ENCODE data around the gene ACKR2. TPM values are rescaled to one million over a fixed set of nuclear protein-coding genes. Genes with fewer than 3 reads are reported as not detected.

The ACKR2 gene
- total RNA-seq, 1 donor from 2014 or later, result 0.64 TPM

- Mint-ChIP-seq H3K9me3 (ENCODE audit: unreplicated experiment) (no peaks in the 10 kb centered on the region), H3K4me3 (ENCODE audit: unreplicated experiment) (no peak overlapping the region), H3K4me1 (ENCODE audit: low read depth, unreplicated experiment) (no peaks in the 10 kb centered on the region), H3K27ac (ENCODE audit: unreplicated experiment) (no peak overlapping the region), H3K36me3 (ENCODE audit: unreplicated experiment) (no peaks in the 10 kb centered on the region), H3K27me3 (ENCODE audit: unreplicated experiment) (peaks cover 2% of the 10 kb centered on the region)
- DNase-seq, result no peak
- TF ChIP-seq CTCF (IDR thresholded peaks at IDR 0.05; ENCODE audit: partially characterized antibody, unreplicated experiment), result no peak
These were observed 44.6 kb downstream of the ACKR2 start for GRCh38 chr3:42853739-42854302.

- no peaks in the 10 kb centered on the region for H3K4me1 Mint-ChIP-seq (ENCODE audit: low read depth, unreplicated experiment)
- no peak overlapping the region for H3K27ac Mint-ChIP-seq (ENCODE audit: unreplicated experiment)
- no peaks in the 10 kb centered on the region for H3K36me3 Mint-ChIP-seq (ENCODE audit: unreplicated experiment)
- no peak overlapping the region for H3K4me3 Mint-ChIP-seq (ENCODE audit: unreplicated experiment)
- peaks cover 2% of the 10 kb centered on the region for H3K27me3 Mint-ChIP-seq (ENCODE audit: unreplicated experiment)
- H3K9me3 Mint-ChIP-seq (ENCODE audit: unreplicated experiment), result no peaks in the 10 kb centered on the region
- no peak for DNase-seq
- TF ChIP-seq CTCF (IDR thresholded peaks at IDR 0.05; ENCODE audit: partially characterized antibody, unreplicated experiment), result no peak
These were observed 45.9 kb downstream of the ACKR2 start for GRCh38 chr3:42855219-42855546.

GRCh38 chr3:42855547-42856380 is 46.5 kb downstream of the ACKR2 start:
- no peak for DNase-seq
- H3K27ac Mint-ChIP-seq (ENCODE audit: unreplicated experiment), result no peak overlapping the region
- H3K36me3 Mint-ChIP-seq (ENCODE audit: unreplicated experiment), result no peaks in the 10 kb centered on the region
- H3K4me3 Mint-ChIP-seq (ENCODE audit: unreplicated experiment), result no peak overlapping the region
- H3K9me3 Mint-ChIP-seq (ENCODE audit: unreplicated experiment), result peaks cover 2% of the 10 kb centered on the region
- TF ChIP-seq CTCF (IDR thresholded peaks at IDR 0.05; ENCODE audit: partially characterized antibody, unreplicated experiment), result no peak
- H3K4me1 Mint-ChIP-seq (ENCODE audit: low read depth, unreplicated experiment), result no peaks in the 10 kb centered on the region
- peaks cover 2% of the 10 kb centered on the region for H3K27me3 Mint-ChIP-seq (ENCODE audit: unreplicated experiment)

- Mint-ChIP-seq H3K4me1 (ENCODE audit: low read depth, unreplicated experiment) (no peaks in the 10 kb centered on the region), H3K4me3 (ENCODE audit: unreplicated experiment) (no peak overlapping the region), H3K9me3 (ENCODE audit: unreplicated experiment) (peaks cover 4% of the 10 kb centered on the region), H3K27me3 (ENCODE audit: unreplicated experiment) (peaks cover 4% of the 10 kb centered on the region), H3K27ac (ENCODE audit: unreplicated experiment) (no peak overlapping the region), H3K36me3 (ENCODE audit: unreplicated experiment) (no peaks in the 10 kb centered on the region)
- TF ChIP-seq CTCF (IDR thresholded peaks at IDR 0.05; ENCODE audit: partially characterized antibody, unreplicated experiment), result no peak
- no peak for DNase-seq
These were observed 47.3 kb downstream of the ACKR2 start for GRCh38 chr3:42856544-42856943.

GRCh38 chr3:42864321-42864950 is 55.2 kb downstream of the ACKR2 start:
- H3K4me3 Mint-ChIP-seq (ENCODE audit: unreplicated experiment), result no peak overlapping the region
- TF ChIP-seq CTCF (IDR thresholded peaks at IDR 0.05; ENCODE audit: partially characterized antibody, unreplicated experiment), result no peak
- H3K9me3 Mint-ChIP-seq (ENCODE audit: unreplicated experiment), result peaks cover 6% of the 10 kb centered on the region
- no peaks in the 10 kb centered on the region for H3K4me1 Mint-ChIP-seq (ENCODE audit: low read depth, unreplicated experiment)
- H3K27me3 Mint-ChIP-seq (ENCODE audit: unreplicated experiment), result peaks cover 8% of the 10 kb centered on the region
- no peaks in the 10 kb centered on the region for H3K36me3 Mint-ChIP-seq (ENCODE audit: unreplicated experiment)
- DNase-seq, result no peak
- no peak overlapping the region for H3K27ac Mint-ChIP-seq (ENCODE audit: unreplicated experiment)

Data from glutamatergic neuron (in vitro differentiated cells).